Loucy (cell line): Measurements from ENCODE around the gene SYNE1.
"Not testable (repeated sequence)": the region's sequence is repeated elsewhere in the genome, so short reads cannot be mapped to it uniquely, and the experiment has no call there.

ENCODE experiments used
- H2AFZ ChIP-seq: fragments of 200-600 bp; sonication (generic); 2 replicates; pipeline ENCODE4 v1.6.0; 2016; ENCODE audit warnings: antibody characterized with exemption, mild to moderate bottlenecking, low read length, moderate library complexity
- H3F3A ChIP-seq: fragments of 200-600 bp; 2 replicates; pipeline ENCODE4 v1.6.0; 2016; ENCODE audit warnings: antibody characterized with exemption, low read depth, mild to moderate bottlenecking
- H3K27me3 ChIP-seq: fragments of 200-600 bp; sonication (generic); 2 replicates; pipeline ENCODE4 v1.6.1; 2014; ENCODE audit warnings: low read length, mild to moderate bottlenecking; ENCODE audit not compliant: insufficient read depth, poor library complexity, severe bottlenecking
- H3K36me3 ChIP-seq: fragments of 200-600 bp; sonication (generic); 2 replicates; pipeline ENCODE4 v1.6.1; 2016; ENCODE audit warnings: low read length; ENCODE audit not compliant: insufficient read depth
- H3K4me1 ChIP-seq: fragments of 200-600 bp; sonication (generic); 2 replicates; pipeline ENCODE4 v1.5.1; 2014; ENCODE audit warnings: low read length, mild to moderate bottlenecking; ENCODE audit not compliant: insufficient read depth, poor library complexity, severe bottlenecking
- H3K4me2 ChIP-seq: fragments of 200-600 bp; sonication (generic); 2 replicates; pipeline ENCODE4 v1.6.0; 2014; ENCODE audit warnings: antibody characterized with exemption, low read length, low read depth, mild to moderate bottlenecking; ENCODE audit not compliant: poor library complexity, severe bottlenecking
- H3K4me3 ChIP-seq: fragments of 200-600 bp; sonication (generic); 2 replicates; pipeline ENCODE4 v1.5.1; 2014; ENCODE audit warnings: low read length, mild to moderate bottlenecking, mixed read lengths; ENCODE audit not compliant: poor library complexity, severe bottlenecking
- H3K79me2 ChIP-seq: fragments of 200-600 bp; sonication (generic); 2 replicates; pipeline ENCODE4 v1.6.1; 2014; ENCODE audit warnings: low read length; ENCODE audit not compliant: insufficient read depth
- H3K9ac ChIP-seq: fragments of 200-600 bp; sonication (generic); 2 replicates; pipeline ENCODE4 v1.6.0; 2014; ENCODE audit warnings: mild to moderate bottlenecking, low read depth, low read length, moderate library complexity; ENCODE audit not compliant: poor library complexity, severe bottlenecking
- H3K9me2 ChIP-seq: fragments of 200-600 bp; sonication (generic); replicated peaks from 2 replicates; pipeline ENCODE4 v1.6.1; 2016; ENCODE audit warnings: low read depth, low read length, mixed read lengths
- H3K9me3 ChIP-seq: fragments of 200-600 bp; sonication (generic); 2 replicates; pipeline ENCODE4 v1.6.1; 2014; ENCODE audit warnings: mild to moderate bottlenecking, antibody characterized with exemption, low read length, low read depth; ENCODE audit not compliant: insufficient read depth
- H4K20me1 ChIP-seq: fragments of 200-600 bp; sonication (generic); 2 replicates; pipeline ENCODE4 v1.6.0; 2014; ENCODE audit warnings: antibody characterized with exemption, low read length, mild to moderate bottlenecking; ENCODE audit not compliant: insufficient read depth, poor library complexity, severe bottlenecking
- EZH2phosphoT487 ChIP-seq: fragments of 200-600 bp; IDR thresholded peaks from 2 replicates; pipeline ENCODE4 v1.6.1; 2018; ENCODE audit warnings: antibody characterized with exemption, mild to moderate bottlenecking, moderate library complexity, borderline replicate concordance
- TF ChIP-seq, protein P1 (sequence below): fragments of 200-600 bp; sonication (generic); conservative IDR thresholded peaks from 2 replicates; pipeline ENCODE4 v1.5.1; 2014; ENCODE audit warnings: mild to moderate bottlenecking, antibody characterized with exemption, low read length

SYNE1 gene

DNA sequence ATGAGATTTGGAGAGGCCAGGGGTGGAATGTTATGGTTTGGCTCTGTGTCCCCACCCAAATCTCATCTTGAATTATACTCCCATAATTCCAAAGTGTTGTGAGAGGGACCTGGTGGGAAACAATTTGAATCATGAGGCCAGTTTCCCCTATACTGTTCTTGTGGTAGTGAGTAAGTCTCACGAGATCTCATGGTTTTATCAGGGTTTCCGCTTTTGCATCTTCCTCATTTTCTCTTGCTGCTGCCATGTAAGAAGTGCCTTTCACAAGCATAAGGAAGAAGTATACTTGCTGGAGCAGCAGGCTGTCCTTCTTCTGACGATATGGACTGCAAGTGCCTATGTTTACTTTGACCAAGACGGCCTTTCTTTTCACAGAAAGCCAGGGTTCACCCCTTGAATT, 559.2 kb downstream of the SYNE1 start:
- Histone ChIP-seq H3K4me2 (no peak overlapping the region), H3K27me3 (no peaks in the 10 kb centered on the region), H3K9ac (no peak overlapping the region), H3K4me3 (no peak overlapping the region), H3F3A (no peaks in the 10 kb centered on the region), H3K9me2 (no peaks in the 10 kb centered on the region), H4K20me1 (no peaks in the 10 kb centered on the region), H2AFZ (no peak overlapping the region), H3K9me3 (peaks cover 13% of the 10 kb centered on the region; the same call in 1 of the 2 replicates), H3K79me2 (no peaks in the 10 kb centered on the region), H3K4me1 (no peaks in the 10 kb centered on the region), H3K36me3 (no peaks in the 10 kb centered on the region)
- TF ChIP-seq, protein P1, sequence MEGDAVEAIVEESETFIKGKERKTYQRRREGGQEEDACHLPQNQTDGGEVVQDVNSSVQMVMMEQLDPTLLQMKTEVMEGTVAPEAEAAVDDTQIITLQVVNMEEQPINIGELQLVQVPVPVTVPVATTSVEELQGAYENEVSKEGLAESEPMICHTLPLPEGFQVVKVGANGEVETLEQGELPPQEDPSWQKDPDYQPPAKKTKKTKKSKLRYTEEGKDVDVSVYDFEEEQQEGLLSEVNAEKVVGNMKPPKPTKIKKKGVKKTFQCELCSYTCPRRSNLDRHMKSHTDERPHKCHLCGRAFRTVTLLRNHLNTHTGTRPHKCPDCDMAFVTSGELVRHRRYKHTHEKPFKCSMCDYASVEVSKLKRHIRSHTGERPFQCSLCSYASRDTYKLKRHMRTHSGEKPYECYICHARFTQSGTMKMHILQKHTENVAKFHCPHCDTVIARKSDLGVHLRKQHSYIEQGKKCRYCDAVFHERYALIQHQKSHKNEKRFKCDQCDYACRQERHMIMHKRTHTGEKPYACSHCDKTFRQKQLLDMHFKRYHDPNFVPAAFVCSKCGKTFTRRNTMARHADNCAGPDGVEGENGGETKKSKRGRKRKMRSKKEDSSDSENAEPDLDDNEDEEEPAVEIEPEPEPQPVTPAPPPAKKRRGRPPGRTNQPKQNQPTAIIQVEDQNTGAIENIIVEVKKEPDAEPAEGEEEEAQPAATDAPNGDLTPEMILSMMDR = no peak
- TF ChIP-seq EZH2phosphoT487 = no peak

DNA sequence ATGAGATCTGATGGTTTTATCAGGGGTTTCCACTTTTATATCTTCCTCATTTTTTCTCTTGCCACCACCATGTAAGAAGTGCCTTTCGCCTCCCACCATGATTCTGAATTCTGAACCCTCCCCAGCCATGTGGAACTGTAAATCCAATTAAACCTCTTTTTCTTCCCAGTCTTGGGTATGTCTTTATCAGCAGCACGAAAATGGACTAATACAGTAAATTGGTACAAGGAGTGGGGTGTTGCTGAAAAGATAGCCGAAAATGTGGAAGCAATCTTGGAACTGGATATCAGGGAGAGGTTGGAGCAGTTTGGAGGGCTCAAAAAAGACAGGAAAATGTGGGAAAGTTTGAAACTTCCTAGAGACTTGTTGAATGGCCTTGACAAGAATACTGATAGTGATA, 560.9 kb downstream of the SYNE1 start:
- peaks cover 13% of the 10 kb centered on the region; the same call in 1 of the 2 replicates for H3K9me3 ChIP-seq
- not testable (repeated sequence) for H3K27me3 ChIP-seq, H3K36me3 ChIP-seq, H3K79me2 ChIP-seq, H3K9me2 ChIP-seq, H3F3A ChIP-seq, H2AFZ ChIP-seq, H4K20me1 ChIP-seq, H3K4me1 ChIP-seq, H3K4me3 ChIP-seq, H3K4me2 ChIP-seq, H3K9ac ChIP-seq

DNA sequence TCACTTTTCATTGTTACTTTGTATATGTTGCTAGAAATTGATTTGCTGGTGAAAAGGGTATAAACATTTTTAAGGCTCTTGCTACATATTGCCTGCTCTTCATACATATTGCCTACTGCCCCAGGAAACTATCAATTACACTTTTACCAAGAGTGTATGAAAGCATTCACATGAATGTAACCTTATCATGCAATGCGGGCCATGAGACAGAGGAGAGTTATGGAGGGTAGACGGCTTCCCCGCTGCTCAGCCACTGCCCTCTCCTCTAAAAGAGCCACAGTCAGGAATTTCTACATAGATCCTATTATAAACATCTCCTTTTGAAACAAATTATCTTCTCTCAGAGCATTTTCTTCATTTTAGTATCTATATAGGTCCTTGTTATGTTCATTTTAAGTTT, 565.3 kb downstream of the SYNE1 start:
- no peaks in the 10 kb centered on the region for H3K79me2 ChIP-seq
- no peak overlapping the region for H3K4me2 ChIP-seq
- no peak overlapping the region for H2AFZ ChIP-seq
- no peaks in the 10 kb centered on the region for H3F3A ChIP-seq
- H3K9me3 ChIP-seq = peaks cover 13% of the 10 kb centered on the region; the same call in 1 of the 2 replicates
- H4K20me1 ChIP-seq = no peaks in the 10 kb centered on the region
- no peak for TF ChIP-seq EZH2phosphoT487
- TF ChIP-seq, protein P1 = no peak
- no peaks in the 10 kb centered on the region for H3K9me2 ChIP-seq
- no peak overlapping the region for H3K9ac ChIP-seq
- no peak overlapping the region for H3K4me3 ChIP-seq
- H3K4me1 ChIP-seq = no peaks in the 10 kb centered on the region
- H3K27me3 ChIP-seq = no peaks in the 10 kb centered on the region
- no peaks in the 10 kb centered on the region for H3K36me3 ChIP-seq
